ENCODE measurements around the gene HS6ST1. TPM values are rescaled to one million over a fixed set of nuclear protein-coding genes. Genes with fewer than 3 reads are reported as not detected.
A peak's percentile ranks its signal among the peaks of the same experiment; 100 is the strongest.

The HS6ST1 gene
- total RNA-seq: 15.4 and 19.4 TPM in 2 replicates
- polyA plus RNA-seq: 12.8 and 14.9 TPM in 2 replicates
- polyA plus RNA-seq (2011; cell fraction: cytosol; rRNA removed): 7.6 and 9.5 TPM in 2 replicates
- polyA plus RNA-seq (2011; cell fraction: nucleus; rRNA removed): 4.9 and 5.6 TPM in 2 replicates
- polyA plus RNA-seq (2012): 15.3 and 19.2 TPM in 2 replicates
- 13.7 and 13.9 TPM in 2 replicates for polyA minus RNA-seq
- polyA minus RNA-seq (2011; cell fraction: cytosol; rRNA and poly(A)+ RNA removed): 5.4 TPM
- 11.0 and 20.7 TPM in 2 replicates for polyA minus RNA-seq (2011; cell fraction: nucleus; rRNA and poly(A)+ RNA removed)
- percentile 51 among the genes with signal in this experiment for Bru-seq, nascent RNA
- BruChase-seq, experiment 1, labeled RNA remaining after a 6-hour chase: percentile 60 among the genes with signal in this experiment
- BruChase-seq, experiment 2, labeled RNA remaining after a 2-hour chase: percentile 56 among the genes with signal in this experiment
- long read RNA-seq, transcript HS6ST1-201 (2 exons, 3,932 nt): major isoform, 6 of 43 reads
- long read RNA-seq, partial matches to known transcripts: 0 of 43 reads
- long read RNA-seq, other reads (novel, unspliced or antisense): 37 of 43 reads

- CTCF ChIA-PET: interaction anchor here (2.8 kb wide), 1 partner anchor 140 kb away, joined by 16 read pairs; no protein-coding TSS in a partner anchor
- TF ChIP-seq CTCF (IDR thresholded peaks at IDR 0.05; ENCODE audit: extremely low read depth in 1 of 2, insufficient read depth in 1 of 2, low read depth in 1 of 2, low read length in 2 of 2): no peak
- TF ChIP-seq POLR2AphosphoS5 (IDR thresholded peaks at IDR 0.05; ENCODE audit: insufficient read depth, low read depth, low read length): peak; percentile 31
- peak; percentile 45 for TF ChIP-seq POLR2A (IDR thresholded peaks at IDR 0.05; ENCODE audit: low read depth, low read length)
- Histone ChIP-seq H2AFZ (ENCODE audit: low read depth, low read length) (peak within 1 kb of the TSS; percentile 90), H3K9me1 (replicated peaks; ENCODE audit: control insufficient read depth, extremely low read depth, insufficient read depth, low read length) (no peaks in the 10 kb centered on the region), H3K4me1 (ENCODE audit: control insufficient read depth, extremely low read depth, insufficient read depth, low read length) (peaks cover 11% of the 10 kb centered on the region), H3K27ac (ENCODE audit: insufficient read depth, low read depth, low read length) (no peak within 1 kb of the TSS), H3K4me3 (replicated peaks in 1 of 3; ENCODE audit: insufficient read depth in 1 of 3, low read depth in 1 of 3, low read length in 3 of 3) (peak within 1 kb of the TSS; percentile 56 to 67 (median 58)), H3K36me3 (ENCODE audit: control insufficient read depth in 2 of 2, extremely low read depth in 1 of 2, insufficient read depth in 2 of 2, low read length in 2 of 2) (no peaks in the 10 kb centered on the region), H3K79me2 (ENCODE audit: control insufficient read depth, insufficient read depth, low read length) (peaks cover 3% of the 10 kb centered on the region), H4K20me1 (replicated peaks; ENCODE audit: control insufficient read depth, extremely low read depth, insufficient read depth, low read length) (no peaks in the 10 kb centered on the region), H3K9ac (replicated peaks; ENCODE audit: extremely low read depth, insufficient read depth, low read length) (peak within 1 kb of the TSS; percentile 37), H3K4me2 (ENCODE audit: insufficient read depth, low read length) (peak within 1 kb of the TSS; percentile 83), H3K9me3 (replicated peaks; ENCODE audit: control insufficient read depth, insufficient read depth, low read length) (no peaks in the 10 kb centered on the region), H3K27me3 (ENCODE audit: control insufficient read depth in 2 of 2, insufficient read depth in 2 of 2, low read length in 2 of 2) (no peaks in the 10 kb centered on the region)
- peak; percentile 73 for DNase-seq (ENCODE audit: low read depth, low spot score)
- FAIRE-seq: peak; percentile 78
- dilution Hi-C loops (cut with MboI; ENCODE audit: extremely low pct_ligation_motif_present, low sequenced_read_pairs): no loop called here
- no TSS peak for BruUV-seq (replicated peaks)
- intact Hi-C loops (cut with micrococcal nuclease): no loop called here
- POLR2A ChIA-PET: no interaction called here
These were observed at the start of gene HS6ST1 for GRCh38 chr2:128318776-128319464. HS6ST1 (minus strand) TSS chr2:128318868; CDS start chr2:128318563, 305 bp downstream.
